GM12874 (cell line): ENCODE results near the gene ANKRD24.

ENCODE experiments used
- TF ChIP-seq, protein P1 (sequence below): IDR thresholded peaks from 2 replicates; pipeline ENCODE4 v1.5.1; 2011; ENCODE audit warnings: low read depth, mild to moderate bottlenecking, control low read depth, low read length, moderate library complexity; ENCODE audit not compliant: insufficient read depth

The ANKRD24 gene

DNA sequence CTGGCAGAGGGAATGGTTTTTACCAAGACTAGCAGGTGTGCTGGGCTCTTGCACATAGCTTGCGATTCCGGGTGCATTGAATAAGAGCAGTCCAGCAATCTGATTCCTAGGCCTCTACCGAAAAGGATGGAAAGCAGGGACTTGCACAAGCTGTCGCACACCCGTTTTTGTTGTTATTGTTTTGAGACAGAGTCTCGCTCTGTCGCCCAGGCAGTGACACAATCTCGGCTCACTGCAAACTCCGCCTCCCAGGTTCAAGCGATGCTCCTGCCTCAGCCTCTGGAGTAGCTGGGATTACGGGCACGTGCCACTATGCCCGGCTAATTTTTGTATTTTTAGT lies 52.3 kb downstream of the ANKRD24 start:
- TF ChIP-seq, protein P1, sequence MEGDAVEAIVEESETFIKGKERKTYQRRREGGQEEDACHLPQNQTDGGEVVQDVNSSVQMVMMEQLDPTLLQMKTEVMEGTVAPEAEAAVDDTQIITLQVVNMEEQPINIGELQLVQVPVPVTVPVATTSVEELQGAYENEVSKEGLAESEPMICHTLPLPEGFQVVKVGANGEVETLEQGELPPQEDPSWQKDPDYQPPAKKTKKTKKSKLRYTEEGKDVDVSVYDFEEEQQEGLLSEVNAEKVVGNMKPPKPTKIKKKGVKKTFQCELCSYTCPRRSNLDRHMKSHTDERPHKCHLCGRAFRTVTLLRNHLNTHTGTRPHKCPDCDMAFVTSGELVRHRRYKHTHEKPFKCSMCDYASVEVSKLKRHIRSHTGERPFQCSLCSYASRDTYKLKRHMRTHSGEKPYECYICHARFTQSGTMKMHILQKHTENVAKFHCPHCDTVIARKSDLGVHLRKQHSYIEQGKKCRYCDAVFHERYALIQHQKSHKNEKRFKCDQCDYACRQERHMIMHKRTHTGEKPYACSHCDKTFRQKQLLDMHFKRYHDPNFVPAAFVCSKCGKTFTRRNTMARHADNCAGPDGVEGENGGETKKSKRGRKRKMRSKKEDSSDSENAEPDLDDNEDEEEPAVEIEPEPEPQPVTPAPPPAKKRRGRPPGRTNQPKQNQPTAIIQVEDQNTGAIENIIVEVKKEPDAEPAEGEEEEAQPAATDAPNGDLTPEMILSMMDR, result no peak

DNA sequence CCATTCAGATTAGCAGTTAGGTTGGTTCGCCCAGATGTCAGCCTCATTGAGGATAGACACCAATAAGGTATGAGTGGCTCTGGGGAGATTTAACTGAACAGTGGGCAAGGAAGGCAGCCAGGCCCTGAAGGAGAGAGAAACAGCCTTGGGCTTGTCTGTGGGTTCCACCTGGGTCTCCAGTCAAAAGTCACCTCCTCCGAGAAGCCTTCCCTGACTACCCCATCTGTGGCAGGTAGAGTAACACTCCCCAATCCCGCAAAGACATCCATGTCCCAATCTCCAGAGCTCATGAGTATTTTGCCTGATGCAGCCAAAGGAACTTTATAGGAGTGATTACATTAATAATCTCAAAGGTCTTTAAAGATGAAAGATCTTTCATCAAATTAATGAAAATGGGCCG lies 56.3 kb downstream of the ANKRD24 start:
- TF ChIP-seq, protein P1, result no peak

DNA sequence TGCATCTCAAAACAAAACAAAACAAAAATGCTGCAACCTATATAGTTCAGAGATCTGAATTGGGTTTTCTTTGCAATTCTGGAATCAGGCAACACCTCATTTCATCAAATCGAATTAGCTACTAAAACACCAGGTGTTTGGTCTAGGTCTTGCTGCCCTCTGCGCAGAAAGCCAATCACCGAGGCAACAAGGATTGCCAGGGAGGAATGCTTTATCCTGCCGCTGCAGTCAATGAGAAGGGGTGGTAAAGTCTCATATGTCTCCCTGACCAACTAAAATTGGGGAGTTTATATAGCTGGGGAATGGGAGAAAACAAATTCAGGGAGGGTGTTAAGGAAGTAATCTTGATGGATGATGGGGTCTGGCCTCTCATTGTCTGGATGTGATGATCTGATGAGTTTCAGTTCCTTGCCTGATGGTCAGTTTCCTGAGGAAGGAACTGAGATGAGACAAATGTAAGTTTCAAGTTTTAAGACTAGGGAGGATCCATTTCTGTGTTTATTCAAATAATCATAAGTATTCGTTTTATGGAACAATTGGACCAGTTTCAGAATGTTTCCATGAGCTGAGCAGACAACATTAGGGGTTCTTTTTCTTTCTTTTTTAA lies 59.4 kb downstream of the ANKRD24 start:
- TF ChIP-seq, protein P1, result no peak

DNA sequence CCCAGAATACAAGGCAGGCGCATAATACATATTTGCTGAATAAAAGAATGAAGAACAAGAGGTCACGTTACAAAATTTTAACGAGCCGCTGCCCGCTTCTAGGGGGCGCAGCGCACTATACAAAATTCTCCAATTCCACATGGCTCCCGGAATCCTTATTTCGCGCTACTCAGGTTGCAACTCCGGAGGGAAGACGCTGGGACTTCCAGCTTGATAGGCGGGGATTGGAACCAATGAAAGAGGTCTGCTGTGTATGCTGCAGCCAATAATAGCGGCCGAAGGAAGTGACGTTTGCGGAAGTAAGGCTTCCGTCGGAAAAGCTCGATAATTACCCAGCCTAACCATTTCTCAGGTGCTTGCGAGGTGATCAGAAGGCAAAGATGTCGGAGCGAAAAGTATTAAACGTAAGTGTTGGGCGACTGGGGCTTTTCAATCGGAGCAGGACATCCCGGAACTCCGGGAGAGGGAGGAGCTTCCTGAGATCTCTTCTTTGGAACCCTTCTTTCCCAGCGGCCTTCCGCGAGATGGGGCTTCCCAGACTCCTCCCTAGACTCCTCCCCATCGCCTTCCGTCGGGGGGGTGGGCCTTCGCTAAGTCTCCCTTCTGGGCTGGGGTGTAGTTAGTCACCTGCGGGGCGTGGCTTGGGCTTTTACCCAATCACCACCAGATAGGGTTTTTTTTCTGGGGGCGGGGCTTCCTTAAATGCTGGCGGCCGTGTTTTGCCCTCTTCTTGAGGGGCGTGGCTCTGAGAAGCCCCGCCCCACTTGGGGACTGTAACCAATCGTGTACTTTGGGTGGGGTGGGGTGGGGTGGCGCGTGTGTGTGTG lies 64.5 kb downstream of the ANKRD24 start, which contains the start of gene YJU2:
TSS of gene YJU2 (plus strand) at position 314 of the 827 bp plus-strand sequence. CDS start at position 381, 67 bp downstream.
- TF ChIP-seq, protein P1, result peak; percentile 40; the same call in 1 of the 2 replicates

DNA sequence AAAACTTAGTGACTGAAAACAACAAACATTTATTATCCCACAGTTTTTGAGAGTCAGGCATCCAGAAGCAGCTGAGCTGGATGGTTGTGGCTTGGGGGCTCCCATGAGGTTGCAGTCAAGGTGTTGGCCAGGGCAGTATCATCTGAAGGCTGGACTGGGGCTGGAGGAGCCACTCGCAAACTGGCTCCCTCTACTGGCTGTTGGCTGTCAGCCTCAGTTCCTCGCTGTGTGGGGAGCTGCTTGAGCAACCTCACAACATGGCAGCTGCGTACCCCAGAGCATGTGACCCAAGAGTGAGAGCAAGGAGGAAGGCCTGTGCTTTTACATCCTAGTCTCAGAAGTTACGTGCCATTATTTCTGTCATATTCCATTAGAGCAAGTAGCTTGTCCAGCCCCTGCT lies 74.1 kb downstream of the ANKRD24 start:
- TF ChIP-seq, protein P1, result peak; percentile 31; the same call in 1 of the 2 replicates

DNA sequence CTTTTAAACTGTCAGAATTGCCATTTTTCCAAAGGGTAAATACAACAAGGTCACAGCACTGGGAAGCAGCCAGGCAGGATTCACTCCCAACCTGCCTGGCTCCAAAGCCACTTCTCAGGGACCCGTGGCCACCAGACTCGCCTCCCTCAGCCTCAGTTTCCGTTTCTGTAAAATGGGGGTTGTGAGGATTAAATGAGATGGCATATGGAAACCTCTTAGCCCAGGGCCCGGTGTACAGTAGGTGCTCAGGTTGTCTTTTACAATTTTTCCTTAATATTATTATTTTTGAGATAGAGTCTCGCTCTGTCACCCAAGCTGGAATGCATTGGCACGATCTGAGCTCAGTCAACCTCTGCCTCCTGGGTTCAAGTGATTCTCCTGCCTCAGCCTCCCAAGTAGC lies 74.5 kb downstream of the ANKRD24 start:
- TF ChIP-seq, protein P1, result no peak

DNA sequence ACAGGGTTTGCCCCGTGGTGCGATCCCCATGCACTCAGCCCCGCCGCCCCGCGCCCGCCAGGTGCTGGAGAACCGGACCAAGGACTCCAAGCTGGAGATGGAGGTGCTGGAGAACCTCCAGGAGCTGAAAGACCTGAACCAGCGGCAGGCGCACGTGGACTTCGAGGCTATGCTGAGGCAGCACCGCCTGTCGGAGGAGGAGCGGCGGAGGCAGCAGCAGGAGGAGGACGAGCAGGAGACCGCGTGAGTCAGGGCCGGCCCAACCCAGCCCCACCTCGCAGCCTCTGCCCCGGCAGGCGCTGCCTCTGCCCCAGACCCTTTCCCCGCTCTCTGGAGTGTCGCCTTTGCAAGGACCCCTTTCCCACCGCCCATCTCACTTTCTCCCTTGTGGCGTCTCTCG lies 75.7 kb downstream of the ANKRD24 start:
- TF ChIP-seq, protein P1, result no peak
